ENCODE results near the gene NUDT12. TPM values are rescaled to one million over a fixed set of nuclear protein-coding genes. Genes with fewer than 3 reads are reported as not detected.

The NUDT12 gene
- 9.2 and 10.2 TPM in 2 replicates for total RNA-seq

GRCh38 chr5:103562453-103563157 lies at the start of gene NUDT12:
Gene NUDT12 (minus strand): TSS chr5:103562789. CDS start chr5:103560248, 2,541 bp downstream.

